GM23338 (cell line): ENCODE measurements around the gene ACSF2.

Experiments
- CREB1 ChIP-seq: fragments of 250-450 bp; sonication (Bioruptor Pico); IDR thresholded peaks from 2 replicates; pipeline ENCODE4 v1.5.0; 2020; ENCODE audit warnings: low read depth, mild to moderate bottlenecking, moderate library complexity
- EZH2 ChIP-seq: fragments of 200-600 bp; sonication (generic); IDR thresholded peaks from one replicate; pipeline ENCODE4 v1.8.0; 2017; ENCODE audit warnings: antibody characterized with exemption, mild to moderate bottlenecking, low read depth; ENCODE audit not compliant: unreplicated experiment
- EZH2phosphoT487 ChIP-seq: fragments of 200-600 bp; sonication (generic); IDR thresholded peaks from one replicate; pipeline ENCODE4 v1.8.1; 2018; ENCODE audit warnings: antibody characterized with exemption; ENCODE audit not compliant: unreplicated experiment
- POLR2AphosphoS5 ChIP-seq: IDR thresholded peaks from 2 replicates; pipeline ENCODE4 v1.6.1; 2016; ENCODE audit warnings: antibody characterized with exemption, low read depth
- TF ChIP-seq, protein P1 (sequence below), 2 experiments: fragments of 200-600 bp in 1 of 2; sonication (generic) in 1 of 2; conservative IDR thresholded peaks; 2 replicates each; pipeline versions ENCODE4 v1.5.1 to v1.6.1; 2016 to 2017; ENCODE audit warnings: antibody characterized with exemption in 2 of 2, low read depth in 2 of 2, mild to moderate bottlenecking in 2 of 2, moderate library complexity in 1 of 2

- TF ChIP-seq CREB1: no peak
- TF ChIP-seq, protein P1, sequence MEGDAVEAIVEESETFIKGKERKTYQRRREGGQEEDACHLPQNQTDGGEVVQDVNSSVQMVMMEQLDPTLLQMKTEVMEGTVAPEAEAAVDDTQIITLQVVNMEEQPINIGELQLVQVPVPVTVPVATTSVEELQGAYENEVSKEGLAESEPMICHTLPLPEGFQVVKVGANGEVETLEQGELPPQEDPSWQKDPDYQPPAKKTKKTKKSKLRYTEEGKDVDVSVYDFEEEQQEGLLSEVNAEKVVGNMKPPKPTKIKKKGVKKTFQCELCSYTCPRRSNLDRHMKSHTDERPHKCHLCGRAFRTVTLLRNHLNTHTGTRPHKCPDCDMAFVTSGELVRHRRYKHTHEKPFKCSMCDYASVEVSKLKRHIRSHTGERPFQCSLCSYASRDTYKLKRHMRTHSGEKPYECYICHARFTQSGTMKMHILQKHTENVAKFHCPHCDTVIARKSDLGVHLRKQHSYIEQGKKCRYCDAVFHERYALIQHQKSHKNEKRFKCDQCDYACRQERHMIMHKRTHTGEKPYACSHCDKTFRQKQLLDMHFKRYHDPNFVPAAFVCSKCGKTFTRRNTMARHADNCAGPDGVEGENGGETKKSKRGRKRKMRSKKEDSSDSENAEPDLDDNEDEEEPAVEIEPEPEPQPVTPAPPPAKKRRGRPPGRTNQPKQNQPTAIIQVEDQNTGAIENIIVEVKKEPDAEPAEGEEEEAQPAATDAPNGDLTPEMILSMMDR (conservative IDR thresholded peaks at IDR 0.05; ENCODE audit: low read depth in 2 of 2): no peak
- no peak for TF ChIP-seq EZH2
- TF ChIP-seq POLR2AphosphoS5: no peak
- TF ChIP-seq EZH2phosphoT487: no peak
Observed at GRCh38 chr17:50448643-50449042, 22.6 kb downstream of the ACSF2 start.
